ENCODE measurements around the gene FANCI.

GRCh38 chr15:89338036-89338435 lies 94.3 kb downstream of the FANCI start:
- TF ChIP-seq, protein P1, sequence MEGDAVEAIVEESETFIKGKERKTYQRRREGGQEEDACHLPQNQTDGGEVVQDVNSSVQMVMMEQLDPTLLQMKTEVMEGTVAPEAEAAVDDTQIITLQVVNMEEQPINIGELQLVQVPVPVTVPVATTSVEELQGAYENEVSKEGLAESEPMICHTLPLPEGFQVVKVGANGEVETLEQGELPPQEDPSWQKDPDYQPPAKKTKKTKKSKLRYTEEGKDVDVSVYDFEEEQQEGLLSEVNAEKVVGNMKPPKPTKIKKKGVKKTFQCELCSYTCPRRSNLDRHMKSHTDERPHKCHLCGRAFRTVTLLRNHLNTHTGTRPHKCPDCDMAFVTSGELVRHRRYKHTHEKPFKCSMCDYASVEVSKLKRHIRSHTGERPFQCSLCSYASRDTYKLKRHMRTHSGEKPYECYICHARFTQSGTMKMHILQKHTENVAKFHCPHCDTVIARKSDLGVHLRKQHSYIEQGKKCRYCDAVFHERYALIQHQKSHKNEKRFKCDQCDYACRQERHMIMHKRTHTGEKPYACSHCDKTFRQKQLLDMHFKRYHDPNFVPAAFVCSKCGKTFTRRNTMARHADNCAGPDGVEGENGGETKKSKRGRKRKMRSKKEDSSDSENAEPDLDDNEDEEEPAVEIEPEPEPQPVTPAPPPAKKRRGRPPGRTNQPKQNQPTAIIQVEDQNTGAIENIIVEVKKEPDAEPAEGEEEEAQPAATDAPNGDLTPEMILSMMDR (IDR thresholded peaks at IDR 0.05), result no peak
- no peak for TF ChIP-seq POLR2A (IDR thresholded peaks at IDR 0.05)

All from uterus (tissue), 2 donors.